OCI-LY7 (cell line): ENCODE data around the gene NFATC1. TPM values are rescaled to one million over a fixed set of nuclear protein-coding genes. Genes with fewer than 3 reads are reported as not detected.

Experiments
- BruUV-seq: library from RNA; stranded (reverse); fragments of 400-500 nt; replicated peaks from 2 replicates; lab custom pipeline; 2021; lab: Mats Ljungman, UMichigan
- CTCF ChIA-PET: fragments of 300-600 bp; sonication (Branson Sonifier 250); formaldehyde crosslinking; loops from one replicate; lab custom pipeline; 2022; ENCODE audit warnings: antibody characterized with exemption; ENCODE audit not compliant: unreplicated experiment; lab: Charles Lee
- POLR2A ChIA-PET: fragments of 300-600 bp; sonication (Branson Sonifier 250); formaldehyde crosslinking; loops from one replicate; lab custom pipeline; 2022; ENCODE audit warnings: antibody characterized with exemption; lab: Charles Lee
- DNase-seq: peaks from one replicate; pipeline ENCODE4 v3.0.0-alpha.2; 2015; ENCODE audit warnings: low spot score
- H2AFZ ChIP-seq: fragments of 200-600 bp; sonication (generic), shearing (Covaris generic); 2 replicates; pipeline ENCODE4 v1.6.1; 2014; ENCODE audit warnings: mild to moderate bottlenecking, antibody characterized with exemption, low read length, moderate library complexity
- H3K27ac ChIP-seq: fragments of 200-600 bp; sonication (generic); 2 replicates; pipeline ENCODE4 v1.5.1; 2014; ENCODE audit warnings: mixed run types, low read depth, mild to moderate bottlenecking, moderate library complexity, low read length, inconsistent platforms; ENCODE audit not compliant: poor library complexity, severe bottlenecking
- H3K36me3 ChIP-seq: fragments of 200-600 bp; sonication (generic); 2 replicates; pipeline ENCODE4 v1.6.1; 2014; ENCODE audit warnings: mild to moderate bottlenecking, antibody characterized with exemption, low read length, moderate library complexity, mixed read lengths; ENCODE audit not compliant: insufficient read depth
- H3K4me1 ChIP-seq: fragments of 200-600 bp; sonication (generic); 2 replicates; pipeline ENCODE4 v1.5.1; 2014; ENCODE audit warnings: mild to moderate bottlenecking, low read length; ENCODE audit not compliant: insufficient read depth, poor library complexity, severe bottlenecking
- H3K4me2 ChIP-seq: fragments of 200-600 bp; sonication (generic); 2 replicates; pipeline ENCODE4 v1.6.1; 2014; ENCODE audit warnings: mild to moderate bottlenecking, low read length
- H3K4me3 ChIP-seq: fragments of 200-600 bp; sonication (generic); 2 replicates; pipeline ENCODE4 v1.5.1; 2014; ENCODE audit warnings: mild to moderate bottlenecking, low read depth, low read length; ENCODE audit not compliant: poor library complexity, severe bottlenecking
- H3K79me2 ChIP-seq: fragments of 200-600 bp; sonication (generic); 2 replicates; pipeline ENCODE4 v1.6.1; 2016; ENCODE audit warnings: low read depth, mild to moderate bottlenecking, low read length, moderate library complexity, mixed read lengths; ENCODE audit not compliant: insufficient read depth
- H3K9me2 ChIP-seq: fragments of 200-600 bp; sonication (generic); 2 replicates; pipeline ENCODE4 v1.6.1; 2016; ENCODE audit warnings: mild to moderate bottlenecking, low read length, mixed read lengths; ENCODE audit not compliant: insufficient read depth
- H3K9me3 ChIP-seq: fragments of 200-600 bp; sonication (generic); 2 replicates; pipeline ENCODE4 v1.6.1; 2014; ENCODE audit warnings: mild to moderate bottlenecking, mixed run types, low read length, mixed read lengths
- H4K20me1 ChIP-seq: fragments of 200-600 bp; sonication (generic); 2 replicates; pipeline ENCODE4 v1.6.1; 2014; ENCODE audit warnings: mild to moderate bottlenecking, antibody characterized with exemption, low read length, moderate library complexity, mixed read lengths; ENCODE audit not compliant: insufficient read depth
- EZH2phosphoT487 ChIP-seq: fragments of 200-600 bp; sonication (generic); IDR thresholded peaks from 2 replicates; pipeline ENCODE4 v1.6.1; 2018; ENCODE audit warnings: low read depth, borderline replicate concordance, mild to moderate bottlenecking, mixed run types, antibody characterized with exemption, low read length, moderate library complexity, mixed read lengths
- intact Hi-C: fragments of 100-400 bp; cut with micrococcal nuclease; formaldehyde crosslinking; loops from one replicate; pipeline ENCODE4 v1.10.0; 2022; ENCODE audit not compliant: unreplicated experiment
- total RNA-seq, 2 experiments: library from RNA; depleted of rRNA in 1 of 2; stranded (reverse); fragments of >200 nt in 1 of 2; shearing (Covaris generic) in 1 of 2; gene quantifications; 2 replicates each; pipeline ENCODE4 v1.2.3, GENCODE V29; 2014 to 2022
- TF ChIP-seq, protein P1 (sequence below): fragments of 200-600 bp; sonication (generic); conservative IDR thresholded peaks from 2 replicates; pipeline ENCODE4 v1.5.1; 2014; ENCODE audit warnings: mild to moderate bottlenecking, antibody characterized with exemption, low read length, moderate library complexity, mixed read lengths

NFATC1 gene
- total RNA-seq, 2 experiments from 2014 or later = 23.6 to 50.4 TPM

DNA sequence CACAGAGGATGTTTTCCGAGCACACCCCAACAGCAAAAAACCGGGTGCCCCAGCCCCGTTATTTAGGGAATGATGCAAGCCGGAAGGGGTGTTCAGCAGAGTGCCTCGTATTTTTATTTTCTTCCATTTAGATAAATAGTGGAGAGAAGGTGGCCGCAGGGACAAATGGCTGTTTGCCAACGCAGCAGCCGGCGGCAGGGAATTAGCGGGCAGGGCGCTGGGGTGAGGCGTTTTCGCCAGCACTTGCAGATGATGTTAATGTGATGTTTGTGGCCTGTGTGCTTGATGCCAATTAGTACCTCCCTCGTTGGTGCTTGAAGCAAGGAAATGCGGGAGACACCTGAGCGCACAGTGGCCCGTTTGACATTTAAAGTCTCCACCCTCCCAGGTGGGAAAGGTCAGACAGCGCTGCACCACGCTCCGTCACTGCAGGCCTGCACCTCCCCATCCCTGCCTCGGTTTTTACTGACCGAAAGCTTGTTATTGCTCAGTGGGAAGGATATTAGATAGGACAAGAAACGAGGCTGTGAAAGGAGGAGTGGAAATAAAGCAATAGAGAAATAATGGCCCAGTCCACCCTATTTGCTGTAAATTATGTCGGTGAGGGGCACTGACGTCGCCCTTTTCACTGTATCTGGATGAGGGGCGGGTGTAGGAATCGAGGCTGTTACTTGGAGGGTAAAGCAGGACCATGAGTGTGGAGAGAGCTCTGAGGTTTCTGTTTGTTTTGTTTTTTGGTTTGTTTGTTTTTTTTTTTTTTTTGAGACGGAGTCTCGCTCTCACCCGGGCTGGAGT lies 39.1 kb downstream of the NFATC1 start:
- ChIA-PET POLR2A (no interaction called here), CTCF (no interaction called here)
- Histone ChIP-seq H3K27ac (no peak overlapping the region), H3K9me2 (no peaks in the 10 kb centered on the region), H3K4me3 (no peak overlapping the region), H3K79me2 (peaks cover 8% of the 10 kb centered on the region; the same call in 1 of the 2 replicates), H2AFZ (no peak overlapping the region), H3K4me2 (peak overlapping the region; percentile 52), H3K4me1 (peaks cover 24% of the 10 kb centered on the region), H3K9me3 (no peaks in the 10 kb centered on the region), H3K36me3 (peaks cover 43% of the 10 kb centered on the region), H4K20me1 (no peaks in the 10 kb centered on the region)
- DNase-seq = no peak
- TF ChIP-seq, protein P1, sequence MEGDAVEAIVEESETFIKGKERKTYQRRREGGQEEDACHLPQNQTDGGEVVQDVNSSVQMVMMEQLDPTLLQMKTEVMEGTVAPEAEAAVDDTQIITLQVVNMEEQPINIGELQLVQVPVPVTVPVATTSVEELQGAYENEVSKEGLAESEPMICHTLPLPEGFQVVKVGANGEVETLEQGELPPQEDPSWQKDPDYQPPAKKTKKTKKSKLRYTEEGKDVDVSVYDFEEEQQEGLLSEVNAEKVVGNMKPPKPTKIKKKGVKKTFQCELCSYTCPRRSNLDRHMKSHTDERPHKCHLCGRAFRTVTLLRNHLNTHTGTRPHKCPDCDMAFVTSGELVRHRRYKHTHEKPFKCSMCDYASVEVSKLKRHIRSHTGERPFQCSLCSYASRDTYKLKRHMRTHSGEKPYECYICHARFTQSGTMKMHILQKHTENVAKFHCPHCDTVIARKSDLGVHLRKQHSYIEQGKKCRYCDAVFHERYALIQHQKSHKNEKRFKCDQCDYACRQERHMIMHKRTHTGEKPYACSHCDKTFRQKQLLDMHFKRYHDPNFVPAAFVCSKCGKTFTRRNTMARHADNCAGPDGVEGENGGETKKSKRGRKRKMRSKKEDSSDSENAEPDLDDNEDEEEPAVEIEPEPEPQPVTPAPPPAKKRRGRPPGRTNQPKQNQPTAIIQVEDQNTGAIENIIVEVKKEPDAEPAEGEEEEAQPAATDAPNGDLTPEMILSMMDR = no peak
- no peak for TF ChIP-seq EZH2phosphoT487
- no TSS peak for BruUV-seq
- intact Hi-C loops = no loop called here

DNA sequence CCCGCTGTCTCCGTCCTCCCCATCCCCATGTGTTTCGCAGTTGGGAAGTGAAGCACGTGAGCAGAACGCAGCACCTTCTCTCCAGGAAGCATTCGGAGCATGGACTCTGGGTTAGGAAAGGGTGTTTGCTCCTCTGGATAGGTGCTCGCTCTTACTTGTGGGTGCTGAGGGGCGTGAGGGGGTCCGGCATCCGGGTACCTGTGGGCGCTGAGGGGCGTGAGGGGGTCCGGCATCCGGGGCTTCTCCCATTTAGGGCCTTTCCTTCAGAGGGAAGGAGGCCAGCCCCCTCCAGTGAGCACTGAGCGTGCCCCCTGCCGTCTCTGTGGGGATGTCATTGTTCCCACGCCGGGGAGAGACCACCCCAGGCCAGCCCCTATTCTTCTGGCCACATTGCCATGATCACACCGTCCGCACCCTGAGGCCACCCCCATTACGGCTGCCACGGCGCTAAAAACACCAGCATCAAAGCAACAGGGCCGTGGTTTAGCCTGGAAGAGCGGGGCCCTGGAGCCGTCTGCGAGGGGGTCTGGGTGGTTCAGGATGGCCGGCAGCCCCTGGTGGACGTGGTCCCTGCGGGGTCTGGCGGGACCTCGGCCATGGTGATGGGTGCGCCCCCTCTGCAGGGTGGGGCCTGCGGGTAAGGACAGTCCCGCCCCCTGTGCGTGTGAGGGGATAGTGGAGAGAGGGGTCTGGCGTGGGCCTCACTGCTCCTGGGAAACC lies 41.0 kb downstream of the NFATC1 start:
- BruUV-seq = no TSS peak
- Histone ChIP-seq H3K4me2 (no peak overlapping the region), H3K9me2 (no peaks in the 10 kb centered on the region), H3K36me3 (peaks cover 38% of the 10 kb centered on the region), H3K27ac (no peak overlapping the region), H2AFZ (no peak overlapping the region), H4K20me1 (no peaks in the 10 kb centered on the region), H3K9me3 (no peaks in the 10 kb centered on the region), H3K4me1 (peaks cover 24% of the 10 kb centered on the region), H3K79me2 (peaks cover 8% of the 10 kb centered on the region; the same call in 1 of the 2 replicates), H3K4me3 (no peak overlapping the region)
- ChIA-PET POLR2A (interaction anchor here (1.3 kb wide), 1 partner anchor 10 kb away, joined by 4 read pairs; no protein-coding TSS in a partner anchor), CTCF (no interaction called here)
- DNase-seq = no peak
- TF ChIP-seq EZH2phosphoT487 = no peak
- TF ChIP-seq, protein P1 = no peak
- intact Hi-C loops = no loop called here
